Measurements from ENCODE around the gene SMYD3.

DNA sequence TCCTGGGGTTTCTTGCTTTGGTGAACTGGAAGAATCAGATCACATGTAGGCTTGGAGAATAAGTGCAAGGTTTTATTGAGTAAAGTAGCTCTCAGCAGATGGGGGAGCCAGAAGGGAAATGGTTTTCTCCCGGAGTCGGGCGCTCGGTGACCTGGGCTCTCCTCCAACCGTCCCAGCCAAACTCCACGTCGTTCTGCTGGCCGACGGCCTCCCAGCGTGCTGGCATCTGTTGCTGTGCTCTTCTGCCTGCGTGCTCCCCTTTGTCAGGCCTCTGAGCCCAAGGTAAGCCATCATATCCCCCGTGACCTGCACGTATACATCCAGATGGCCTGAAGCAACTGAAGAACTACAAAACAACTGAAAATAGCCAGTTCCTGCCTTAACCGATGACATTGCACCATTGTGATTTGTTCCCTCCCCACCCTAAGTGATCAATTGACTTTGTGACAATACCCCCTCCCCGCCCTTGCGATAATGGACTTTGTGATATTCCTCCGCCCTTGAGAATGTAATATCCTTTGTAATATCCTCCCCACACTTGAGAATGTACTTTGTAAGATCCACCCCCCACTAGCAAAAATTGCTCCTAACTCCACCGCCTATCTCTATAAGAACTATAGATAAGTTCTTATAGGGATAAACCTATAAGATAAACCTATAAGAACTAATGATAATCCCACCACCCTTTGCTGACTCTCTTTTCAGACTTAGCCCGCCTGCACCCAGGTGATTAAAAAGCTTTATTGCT is 88.3 kb downstream of the SMYD3 start:
- TF ChIP-seq, protein P1, sequence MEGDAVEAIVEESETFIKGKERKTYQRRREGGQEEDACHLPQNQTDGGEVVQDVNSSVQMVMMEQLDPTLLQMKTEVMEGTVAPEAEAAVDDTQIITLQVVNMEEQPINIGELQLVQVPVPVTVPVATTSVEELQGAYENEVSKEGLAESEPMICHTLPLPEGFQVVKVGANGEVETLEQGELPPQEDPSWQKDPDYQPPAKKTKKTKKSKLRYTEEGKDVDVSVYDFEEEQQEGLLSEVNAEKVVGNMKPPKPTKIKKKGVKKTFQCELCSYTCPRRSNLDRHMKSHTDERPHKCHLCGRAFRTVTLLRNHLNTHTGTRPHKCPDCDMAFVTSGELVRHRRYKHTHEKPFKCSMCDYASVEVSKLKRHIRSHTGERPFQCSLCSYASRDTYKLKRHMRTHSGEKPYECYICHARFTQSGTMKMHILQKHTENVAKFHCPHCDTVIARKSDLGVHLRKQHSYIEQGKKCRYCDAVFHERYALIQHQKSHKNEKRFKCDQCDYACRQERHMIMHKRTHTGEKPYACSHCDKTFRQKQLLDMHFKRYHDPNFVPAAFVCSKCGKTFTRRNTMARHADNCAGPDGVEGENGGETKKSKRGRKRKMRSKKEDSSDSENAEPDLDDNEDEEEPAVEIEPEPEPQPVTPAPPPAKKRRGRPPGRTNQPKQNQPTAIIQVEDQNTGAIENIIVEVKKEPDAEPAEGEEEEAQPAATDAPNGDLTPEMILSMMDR (IDR thresholded peaks at IDR 0.05; ENCODE audit: poor library complexity, severe bottlenecking), result no peak
- TF ChIP-seq TAF1 (IDR thresholded peaks at IDR 0.05; ENCODE audit: low read depth) (no peak), EZH2 (IDR thresholded peaks at IDR 0.05; ENCODE audit: borderline replicate concordance, insufficient read depth, low read length, poor library complexity, severe bottlenecking) (no peak), MXI1 (conservative IDR thresholded peaks at IDR 0.05; ENCODE audit: poor library complexity, severe bottlenecking) (no peak), POLR2AphosphoS5 (IDR thresholded peaks at IDR 0.05) (no peak), RAD21 (conservative IDR thresholded peaks at IDR 0.05) (no peak)

All from neural cell (in vitro differentiated cells).